GM18909 (cell line): ENCODE data around the gene RBPMS2.

Experiments used
- ATAC-seq: cut with Tn5 transposase; IDR thresholded peaks from one replicate; pipeline ENCODE4 v1.9.1; 2021; ENCODE audit warnings: mild to moderate bottlenecking; ENCODE audit not compliant: unreplicated experiment, poor library complexity

RBPMS2 gene

GRCh38 chr15:64732156-64732860, 43.1 kb downstream of the RBPMS2 start:
- ATAC-seq, result no peak

GRCh38 chr15:64731805-64732151, 43.6 kb downstream of the RBPMS2 start:
- no peak for ATAC-seq

GRCh38 chr15:64731012-64731804, 44.2 kb downstream of the RBPMS2 start:
- ATAC-seq, result no peak

GRCh38 chr15:64730151-64730550, 45.2 kb downstream of the RBPMS2 start:
- no peak for ATAC-seq

- ATAC-seq, result no peak
These were observed 55.2 kb downstream of the RBPMS2 start for GRCh38 chr15:64720188-64720587.

- ATAC-seq, result no peak
These were observed 57.5 kb downstream of the RBPMS2 start for GRCh38 chr15:64717735-64718495.

GRCh38 chr15:64717130-64717529, 58.3 kb downstream of the RBPMS2 start:
- no peak for ATAC-seq

- ATAC-seq, result no peak
These were observed 58.9 kb downstream of the RBPMS2 start for GRCh38 chr15:64716452-64716851.

- ATAC-seq, result no peak
These were observed 61.8 kb downstream of the RBPMS2 start for GRCh38 chr15:64713592-64713991.

GRCh38 chr15:64712353-64712752, 63.0 kb downstream of the RBPMS2 start:
- no peak for ATAC-seq

- ATAC-seq, result no peak
These were observed 64.5 kb downstream of the RBPMS2 start for GRCh38 chr15:64710676-64711428.

- ATAC-seq, result no peak
These were observed 69.1 kb downstream of the RBPMS2 start for GRCh38 chr15:64706011-64706911.

GRCh38 chr15:64705006-64705405, 70.4 kb downstream of the RBPMS2 start:
- ATAC-seq, result no peak

GRCh38 chr15:64703632-64703959, 71.8 kb downstream of the RBPMS2 start:
- ATAC-seq, result peak; percentile 13

GRCh38 chr15:64702816-64703631, 72.4 kb downstream of the RBPMS2 start:
- peak; percentile 91 for ATAC-seq

GRCh38 chr15:64701482-64702184, 73.8 kb downstream of the RBPMS2 start:
- no peak for ATAC-seq

GRCh38 chr15:64701051-64701450, 74.3 kb downstream of the RBPMS2 start:
- ATAC-seq, result no peak

- no peak for ATAC-seq
These were observed 75.5 kb downstream of the RBPMS2 start for GRCh38 chr15:64699751-64700388.
